Mesothelial cell of epicardium (in vitro differentiated cells): ENCODE measurements around the gene DPP6. TPM values are rescaled to one million over a fixed set of nuclear protein-coding genes. Genes with fewer than 3 reads are reported as not detected.

Source experiments
- DNase-seq, 2 experiments: peaks; one replicate each; pipeline ENCODE4 v3.0.0; 2021; ENCODE audit warnings: low spot score in 2 of 2; ENCODE audit not compliant: unreplicated experiment in 2 of 2
- H3K27ac Mint-ChIP-seq: 2 replicates; pipeline ENCODE4 v1.8.0; 2021; ENCODE audit warnings: mixed read lengths
- H3K27me3 Mint-ChIP-seq: 2 replicates; pipeline ENCODE4 v1.8.0; 2021; ENCODE audit warnings: low read depth, mixed read lengths
- H3K36me3 Mint-ChIP-seq: 2 replicates; pipeline ENCODE4 v1.8.0; 2021; ENCODE audit warnings: mixed read lengths
- H3K4me1 Mint-ChIP-seq: 2 replicates; pipeline ENCODE4 v1.8.0; 2021; ENCODE audit warnings: mixed read lengths
- H3K4me3 Mint-ChIP-seq: 2 replicates; pipeline ENCODE4 v1.8.0; 2021; ENCODE audit warnings: mild to moderate bottlenecking, moderate library complexity, mixed read lengths
- H3K9me3 Mint-ChIP-seq: 2 replicates; pipeline ENCODE4 v1.8.0; 2021; ENCODE audit warnings: mixed read lengths
- total RNA-seq: library from RNA; stranded (reverse); gene quantifications from 3 replicates; pipeline ENCODE4 v1.2.1, GENCODE V29; 2021
- TF ChIP-seq, protein P1 (sequence below): fragments of 200-600 bp; sonication (generic); IDR thresholded peaks from one replicate; pipeline ENCODE4 v1.5.0; 2021; ENCODE audit warnings: antibody characterized with exemption; ENCODE audit not compliant: unreplicated experiment

The DPP6 gene
- total RNA-seq, 1 donor from 2014 or later, result 0.09 TPM

- H3K4me1 Mint-ChIP-seq, result peaks cover 4% of the 10 kb centered on the region
- H3K36me3 Mint-ChIP-seq, result no peaks in the 10 kb centered on the region
- H3K9me3 Mint-ChIP-seq, result no peaks in the 10 kb centered on the region
- peaks cover 3% of the 10 kb centered on the region for H3K27me3 Mint-ChIP-seq
- TF ChIP-seq, protein P1, sequence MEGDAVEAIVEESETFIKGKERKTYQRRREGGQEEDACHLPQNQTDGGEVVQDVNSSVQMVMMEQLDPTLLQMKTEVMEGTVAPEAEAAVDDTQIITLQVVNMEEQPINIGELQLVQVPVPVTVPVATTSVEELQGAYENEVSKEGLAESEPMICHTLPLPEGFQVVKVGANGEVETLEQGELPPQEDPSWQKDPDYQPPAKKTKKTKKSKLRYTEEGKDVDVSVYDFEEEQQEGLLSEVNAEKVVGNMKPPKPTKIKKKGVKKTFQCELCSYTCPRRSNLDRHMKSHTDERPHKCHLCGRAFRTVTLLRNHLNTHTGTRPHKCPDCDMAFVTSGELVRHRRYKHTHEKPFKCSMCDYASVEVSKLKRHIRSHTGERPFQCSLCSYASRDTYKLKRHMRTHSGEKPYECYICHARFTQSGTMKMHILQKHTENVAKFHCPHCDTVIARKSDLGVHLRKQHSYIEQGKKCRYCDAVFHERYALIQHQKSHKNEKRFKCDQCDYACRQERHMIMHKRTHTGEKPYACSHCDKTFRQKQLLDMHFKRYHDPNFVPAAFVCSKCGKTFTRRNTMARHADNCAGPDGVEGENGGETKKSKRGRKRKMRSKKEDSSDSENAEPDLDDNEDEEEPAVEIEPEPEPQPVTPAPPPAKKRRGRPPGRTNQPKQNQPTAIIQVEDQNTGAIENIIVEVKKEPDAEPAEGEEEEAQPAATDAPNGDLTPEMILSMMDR, result no peak
- no peak overlapping the region for H3K27ac Mint-ChIP-seq
- no peak for DNase-seq
- H3K4me3 Mint-ChIP-seq, result no peak overlapping the region
These were observed 830.8 kb downstream of the DPP6 start for GRCh38 chr7:154882931-154883474.

DNA sequence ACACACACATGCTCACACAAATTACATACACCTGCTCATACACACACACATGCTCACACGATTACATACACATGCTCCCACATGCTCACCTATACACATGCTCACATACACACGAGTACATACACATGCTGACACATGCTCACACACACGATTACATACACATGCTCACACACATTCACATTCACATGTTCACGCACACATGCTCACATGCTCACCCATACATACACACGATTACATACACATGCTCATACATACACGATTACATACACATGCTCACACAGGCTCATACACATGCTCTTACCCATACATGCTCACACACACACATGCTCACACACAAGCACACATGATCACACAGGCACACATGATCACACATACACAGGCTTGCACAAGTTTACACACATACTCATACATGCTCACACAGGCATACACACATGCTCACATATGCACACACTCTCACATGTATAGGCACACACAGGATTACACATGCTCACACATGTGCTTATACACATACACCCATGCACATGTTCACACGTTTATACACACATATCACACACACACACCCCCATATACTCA, 832.2 kb downstream of the DPP6 start:
- H3K4me3 Mint-ChIP-seq, result no peak overlapping the region
- no peak overlapping the region for H3K27ac Mint-ChIP-seq
- TF ChIP-seq, protein P1, result no peak
- no peak for DNase-seq
- peaks cover 7% of the 10 kb centered on the region for H3K9me3 Mint-ChIP-seq
- H3K27me3 Mint-ChIP-seq, result peaks cover 1% of the 10 kb centered on the region
- no peaks in the 10 kb centered on the region for H3K36me3 Mint-ChIP-seq
- H3K4me1 Mint-ChIP-seq, result peaks cover 4% of the 10 kb centered on the region

DNA sequence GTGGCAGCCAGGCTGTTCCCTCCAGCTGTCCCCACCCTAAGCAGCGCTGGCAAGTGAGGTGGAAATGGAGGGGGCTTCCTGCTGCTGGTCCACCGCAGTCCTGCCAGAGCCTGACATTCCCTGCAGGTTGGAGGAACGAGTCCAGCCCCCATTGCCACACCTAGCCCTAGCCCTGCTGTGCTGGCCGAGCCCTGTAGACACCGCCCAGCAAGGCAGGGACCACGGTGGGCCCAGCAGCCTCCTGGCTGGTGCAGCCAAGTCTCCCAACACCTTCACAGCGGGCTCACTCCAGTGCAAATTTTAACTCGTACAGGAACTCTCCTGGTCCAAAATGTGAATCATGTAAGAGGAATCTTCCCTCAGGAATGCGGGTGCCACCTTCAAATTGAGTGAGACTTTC, 834.4 kb downstream of the DPP6 start:
- Mint-ChIP-seq H3K4me1 (no peaks in the 10 kb centered on the region), H3K9me3 (peaks cover 8% of the 10 kb centered on the region), H3K36me3 (no peaks in the 10 kb centered on the region), H3K27ac (no peak overlapping the region), H3K27me3 (peaks cover 1% of the 10 kb centered on the region), H3K4me3 (no peak overlapping the region)
- no peak for DNase-seq
- TF ChIP-seq, protein P1, result no peak

- Mint-ChIP-seq H3K27ac (no peak overlapping the region), H3K4me3 (no peak overlapping the region), H3K36me3 (no peaks in the 10 kb centered on the region)
These were observed 836.5 kb downstream of the DPP6 start for GRCh38 chr7:154888690-154889089.

GRCh38 chr7:154892459-154892858, 840.3 kb downstream of the DPP6 start:
- no peaks in the 10 kb centered on the region for H3K36me3 Mint-ChIP-seq
- no peak overlapping the region for H3K27ac Mint-ChIP-seq
- DNase-seq, result no peak
- TF ChIP-seq, protein P1, result no peak
- H3K27me3 Mint-ChIP-seq, result peaks cover 5% of the 10 kb centered on the region
- no peak overlapping the region for H3K4me3 Mint-ChIP-seq
- H3K9me3 Mint-ChIP-seq, result peaks cover 8% of the 10 kb centered on the region
- H3K4me1 Mint-ChIP-seq, result no peaks in the 10 kb centered on the region

More at GRCh38 chr7:154888690-154889089, 836.5 kb downstream of the DPP6 start:
- no peak for DNase-seq
- Mint-ChIP-seq H3K9me3 (peaks cover 8% of the 10 kb centered on the region), H3K27me3 (peaks cover 1% of the 10 kb centered on the region), H3K4me1 (no peaks in the 10 kb centered on the region)
- TF ChIP-seq, protein P1, result no peak
